Gastrocnemius medialis (tissue), 4 donors: ENCODE measurements around the gene THSD4. TPM values are rescaled to one million over a fixed set of nuclear protein-coding genes. Genes with fewer than 3 reads are reported as not detected.

Experiments used
- ATAC-seq, 2 donors: fragments of 150-250 bp; one replicate each; pipeline ENCODE4 v1.9.1; 2016
- DNase-seq, 2 donors: peaks; one replicate each; pipeline ENCODE4 v3.0.0-alpha.2; 2019
- H3K27ac ChIP-seq, 4 donors: fragments of 200-600 bp; sonication (generic); 1 replicate in 1 of 4; 2 replicates in 3 of 4; pipeline ENCODE4 v1.5.1; 2016 to 2018; ENCODE audit warnings: mild to moderate bottlenecking in 2 of 4, moderate library complexity in 1 of 4
- H3K27me3 ChIP-seq, 3 donors: fragments of 200-600 bp; sonication (generic) in 2 of 3; 1 replicate in 1 of 3; 2 replicates in 2 of 3; pipeline versions ENCODE4 v1.5.1 to v1.6.0; 2016 to 2019; ENCODE audit warnings: mild to moderate bottlenecking in 1 of 3, moderate library complexity in 1 of 3
- H3K36me3 ChIP-seq, 2 donors: fragments of 200-600 bp; sonication (generic) in 1 of 2; one replicate each; pipeline ENCODE4 v1.5.1; 2017 to 2018
- H3K4me1 ChIP-seq, 2 donors: fragments of 200-600 bp; sonication (generic) in 1 of 2; one replicate each; pipeline ENCODE4 v1.5.1; 2016 to 2017; ENCODE audit warnings: mild to moderate bottlenecking in 2 of 2
- H3K4me3 ChIP-seq, 4 donors: fragments of 200-600 bp; sonication (generic) in 3 of 4; 1 replicate in 1 of 4; 2 replicates in 3 of 4; pipeline ENCODE4 v1.5.1; 2016 to 2019; ENCODE audit warnings: mild to moderate bottlenecking in 2 of 4
- H3K9me3 ChIP-seq, 3 donors: fragments of 200-600 bp; sonication (generic) in 2 of 3; 1 replicate in 1 of 3; 2 replicates in 2 of 3; pipeline ENCODE4 v1.5.1; 2016 to 2019
- POLR2A ChIP-seq, 2 donors: fragments of 450-650 bp; IDR thresholded peaks; one replicate each; pipeline ENCODE4 v1.6.1; 2017; ENCODE audit warnings: antibody characterized with exemption in 2 of 2, mild to moderate bottlenecking in 2 of 2, moderate library complexity in 2 of 2
- in situ Hi-C, 4 donors: fragments of 200-750 bp; cut with MboI; loops; one replicate each; pipeline versions ENCODE4 v1.15.0 to v1.8.0; 2017; ENCODE audit warnings: low sequenced_read_pairs in 4 of 4
- intact Hi-C: fragments of 100-400 bp; cut with DNase I; formaldehyde crosslinking; loops from one replicate; pipeline ENCODE4 v1.15.1; 2023; ENCODE audit warnings: low total_unique reads
- total RNA-seq, 4 donors: library from RNA; depleted of rRNA; stranded (reverse); fragments of >200 nt; gene quantifications; one replicate each; pipeline versions ENCODE4 v1.1.0 to v1.2.3, GENCODE V29; 2016
- TF ChIP-seq, protein P1 (sequence below), 5 experiments: fragments of 450-650 bp in 3 of 5; fragments of 200-600 bp in 2 of 5; sonication (generic) in 2 of 5; IDR thresholded peaks in 4 of 5; conservative IDR thresholded peaks in 1 of 5; 1 replicate in 4 of 5; 2 replicates in 1 of 5; pipeline ENCODE4 v1.5.1; 2016 to 2019; ENCODE audit warnings: antibody characterized with exemption in 5 of 5, mild to moderate bottlenecking in 3 of 5, moderate library complexity in 3 of 5

THSD4 gene
- total RNA-seq, 4 donors from 2014 or later = 0.35 to 3.1 (median 0.60) TPM

DNA sequence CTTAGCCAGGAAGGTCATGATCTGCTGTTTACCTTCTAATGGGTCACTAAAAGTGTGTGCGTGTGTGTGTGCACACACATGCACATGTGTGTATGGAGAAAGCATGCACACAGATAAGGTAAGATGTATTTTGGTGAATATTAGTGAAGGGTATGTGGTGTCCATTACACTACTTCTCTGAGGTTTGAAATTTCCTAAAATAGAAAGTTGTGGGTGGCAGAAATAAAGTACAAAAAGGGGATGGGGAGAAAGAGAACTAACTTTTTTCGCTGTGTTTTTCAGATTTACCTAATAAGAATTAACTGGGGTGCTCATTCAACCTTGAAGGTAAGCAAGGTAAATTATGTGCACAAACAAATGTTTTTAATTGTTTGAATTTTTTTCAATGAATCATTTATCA lies 670.7 kb downstream of the THSD4 start:
- ATAC-seq (no peak), DNase-seq (no peak)
- no peaks in the 10 kb centered on the region for H3K4me1 ChIP-seq
- intact Hi-C loops (no loop called here), in situ Hi-C loops (no loop called here)
- H3K36me3 ChIP-seq = no peaks in the 10 kb centered on the region
- H3K27me3 ChIP-seq = no peaks in the 10 kb centered on the region
- TF ChIP-seq, protein P1, sequence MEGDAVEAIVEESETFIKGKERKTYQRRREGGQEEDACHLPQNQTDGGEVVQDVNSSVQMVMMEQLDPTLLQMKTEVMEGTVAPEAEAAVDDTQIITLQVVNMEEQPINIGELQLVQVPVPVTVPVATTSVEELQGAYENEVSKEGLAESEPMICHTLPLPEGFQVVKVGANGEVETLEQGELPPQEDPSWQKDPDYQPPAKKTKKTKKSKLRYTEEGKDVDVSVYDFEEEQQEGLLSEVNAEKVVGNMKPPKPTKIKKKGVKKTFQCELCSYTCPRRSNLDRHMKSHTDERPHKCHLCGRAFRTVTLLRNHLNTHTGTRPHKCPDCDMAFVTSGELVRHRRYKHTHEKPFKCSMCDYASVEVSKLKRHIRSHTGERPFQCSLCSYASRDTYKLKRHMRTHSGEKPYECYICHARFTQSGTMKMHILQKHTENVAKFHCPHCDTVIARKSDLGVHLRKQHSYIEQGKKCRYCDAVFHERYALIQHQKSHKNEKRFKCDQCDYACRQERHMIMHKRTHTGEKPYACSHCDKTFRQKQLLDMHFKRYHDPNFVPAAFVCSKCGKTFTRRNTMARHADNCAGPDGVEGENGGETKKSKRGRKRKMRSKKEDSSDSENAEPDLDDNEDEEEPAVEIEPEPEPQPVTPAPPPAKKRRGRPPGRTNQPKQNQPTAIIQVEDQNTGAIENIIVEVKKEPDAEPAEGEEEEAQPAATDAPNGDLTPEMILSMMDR (IDR thresholded peaks at IDR 0.05 in 4 of 5, conservative IDR thresholded peaks at IDR 0.05 in 1 of 5) = no peak
- TF ChIP-seq POLR2A (IDR thresholded peaks at IDR 0.05) = no peak
- no peak overlapping the region for H3K4me3 ChIP-seq
- no peak overlapping the region for H3K27ac ChIP-seq
- no peaks in the 10 kb centered on the region for H3K9me3 ChIP-seq

DNA sequence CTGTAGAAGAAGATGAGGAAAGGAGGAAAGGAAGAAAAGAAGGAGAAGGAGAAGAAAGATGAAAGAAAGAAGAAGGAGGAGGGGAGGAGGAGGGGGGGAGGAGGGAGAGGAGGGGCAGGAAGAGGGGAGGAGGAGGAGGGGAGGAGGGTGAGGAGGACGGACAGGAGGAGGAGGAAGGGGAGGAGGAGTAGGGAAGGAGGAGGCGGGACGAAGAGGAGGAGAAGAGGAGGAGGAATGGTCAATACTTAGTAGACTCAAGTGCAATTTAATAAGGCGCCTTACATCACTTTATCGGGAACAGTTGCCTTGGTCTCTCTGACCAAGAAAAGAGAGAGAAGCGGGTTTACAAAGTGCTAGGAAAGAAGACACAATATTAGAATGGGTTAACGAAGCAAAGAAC lies 671.4 kb downstream of the THSD4 start:
- H3K27me3 ChIP-seq = no peaks in the 10 kb centered on the region
- no peaks in the 10 kb centered on the region for H3K9me3 ChIP-seq
- no peaks in the 10 kb centered on the region for H3K36me3 ChIP-seq
- no peaks in the 10 kb centered on the region for H3K4me1 ChIP-seq
- TF ChIP-seq, protein P1 (IDR thresholded peaks at IDR 0.05 in 4 of 5, conservative IDR thresholded peaks at IDR 0.05 in 1 of 5) = no peak
- no peak for TF ChIP-seq POLR2A (IDR thresholded peaks at IDR 0.05)
- in situ Hi-C loops (no loop called here), intact Hi-C loops (no loop called here)
- H3K27ac ChIP-seq = no peak overlapping the region
- H3K4me3 ChIP-seq = no peak overlapping the region
- DNase-seq = no peak
- no peak for ATAC-seq

DNA sequence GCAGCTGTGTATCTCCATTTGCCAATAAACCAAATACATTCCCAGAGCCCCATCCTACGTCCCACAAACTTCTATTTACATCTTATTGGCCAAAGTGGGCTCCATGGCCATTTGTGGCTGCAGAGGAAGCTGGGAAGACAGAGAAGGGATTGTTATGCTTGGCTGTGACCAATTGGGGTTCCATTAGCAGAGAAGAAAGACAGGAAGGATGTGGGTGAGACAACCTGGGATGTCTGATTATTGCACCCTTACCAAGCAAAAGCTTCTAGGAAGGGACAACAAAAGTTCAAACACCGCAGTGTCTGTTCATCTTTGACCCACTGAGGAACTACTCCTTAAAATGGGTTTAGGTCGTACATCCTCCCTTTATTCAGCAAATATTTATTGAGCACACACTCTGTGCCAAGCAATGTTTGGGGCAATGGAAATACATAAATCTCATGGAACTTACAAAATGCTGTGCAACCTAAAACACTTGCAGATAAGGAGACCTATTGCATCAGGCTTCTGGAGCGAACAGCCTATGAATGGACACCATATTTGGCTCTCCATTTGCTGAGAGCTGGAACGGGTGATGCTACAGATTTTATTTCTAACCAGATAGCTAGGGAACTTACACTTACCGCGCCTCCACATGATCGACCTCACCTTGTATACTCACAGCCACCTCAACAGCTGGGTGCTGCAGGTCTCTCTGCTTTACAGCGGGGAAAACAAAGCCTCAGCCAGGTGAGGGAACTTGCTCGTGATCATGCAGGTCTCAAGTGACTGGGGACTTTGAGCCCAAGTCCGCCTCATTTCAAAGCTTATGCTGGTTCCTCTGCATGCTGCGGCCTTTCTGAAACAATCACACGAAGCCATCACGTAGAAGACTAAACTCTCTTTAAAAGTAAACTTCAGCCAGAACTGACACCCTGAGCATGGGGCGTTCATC lies 673.6 kb downstream of the THSD4 start:
- intact Hi-C loops (no loop called here), in situ Hi-C loops (no loop called here)
- Histone ChIP-seq H3K27ac (no peak overlapping the region), H3K36me3 (no peaks in the 10 kb centered on the region), H3K9me3 (no peaks in the 10 kb centered on the region), H3K4me1 (no peaks in the 10 kb centered on the region), H3K27me3 (no peaks in the 10 kb centered on the region), H3K4me3 (no peak overlapping the region)
- no peak for ATAC-seq
- TF ChIP-seq POLR2A (IDR thresholded peaks at IDR 0.05) = no peak
- TF ChIP-seq, protein P1 (IDR thresholded peaks at IDR 0.05 in 4 of 5, conservative IDR thresholded peaks at IDR 0.05 in 1 of 5) = no peak
- DNase-seq = no peak

DNA sequence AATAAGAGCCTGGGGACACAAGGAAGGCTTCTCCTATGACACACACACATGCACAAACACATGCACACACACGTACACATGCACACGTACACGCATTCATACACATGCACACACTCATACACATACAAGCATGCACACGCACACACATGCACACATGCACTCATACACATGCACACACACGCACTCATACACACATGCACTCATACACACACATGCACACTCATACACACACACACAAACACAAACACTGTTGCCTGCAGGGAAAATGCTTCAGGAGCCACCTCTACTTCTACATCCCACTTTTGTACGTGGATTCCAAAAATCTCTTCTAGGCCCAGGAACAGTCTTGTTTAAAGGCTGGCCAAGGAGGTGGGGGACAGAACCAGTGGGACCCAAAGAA lies 674.3 kb downstream of the THSD4 start:
- no peaks in the 10 kb centered on the region for H3K27me3 ChIP-seq
- in situ Hi-C loops (no loop called here), intact Hi-C loops (no loop called here)
- H3K9me3 ChIP-seq = no peaks in the 10 kb centered on the region
- TF ChIP-seq POLR2A (IDR thresholded peaks at IDR 0.05) = no peak
- TF ChIP-seq, protein P1 (IDR thresholded peaks at IDR 0.05 in 4 of 5, conservative IDR thresholded peaks at IDR 0.05 in 1 of 5) = no peak
- no peaks in the 10 kb centered on the region for H3K36me3 ChIP-seq
- ATAC-seq = no peak
- H3K4me1 ChIP-seq = no peaks in the 10 kb centered on the region
- DNase-seq = no peak
- no peak overlapping the region for H3K27ac ChIP-seq
- H3K4me3 ChIP-seq = no peak overlapping the region
